K562 (cell line): ENCODE data around the gene PSMD8. TPM values are rescaled to one million over a fixed set of nuclear protein-coding genes. Genes with fewer than 3 reads are reported as not detected.
A peak's percentile ranks its signal among the peaks of the same experiment; 100 is the strongest.

Source experiments
- DACH1 ChIP-seq: fragments of 450-650 bp; IDR thresholded peaks from 2 replicates; pipeline ENCODE4 v1.6.1; 2018; ENCODE audit not compliant: partially characterized antibody
- FOSL1 ChIP-seq: fragments of 200-800 bp; sonication (Bioruptor generic); conservative IDR thresholded peaks from 2 replicates; pipeline ENCODE4 v1.6.1; 2016; ENCODE audit warnings: missing genetic modification characterization, missing compliant biosample characterization
- HMG20B ChIP-seq: fragments of 250-450 bp; sonication (Bioruptor Pico); IDR thresholded peaks from 2 replicates; pipeline ENCODE4 v1.5.0; 2021; ENCODE audit warnings: mild to moderate bottlenecking
- MITF ChIP-seq: IDR thresholded peaks from 2 replicates; pipeline ENCODE4 v1.6.1; 2014; ENCODE audit warnings: antibody characterized with exemption
- PATZ1 ChIP-seq: fragments of 250-450 bp; sonication (Bioruptor Pico); IDR thresholded peaks from 2 replicates; pipeline ENCODE4 v1.5.0; 2020; ENCODE audit warnings: mild to moderate bottlenecking, borderline replicate concordance
- PYGO2 ChIP-seq: fragments of 450-650 bp; IDR thresholded peaks from 2 replicates; pipeline ENCODE4 v1.6.1; 2016; ENCODE audit warnings: mild to moderate bottlenecking, missing genetic modification characterization, moderate library complexity, missing compliant biosample characterization
- SMARCA4 ChIP-seq: fragments of 450-650 bp; IDR thresholded peaks from 2 replicates; pipeline ENCODE4 v1.6.1; 2016
- ZNF175 ChIP-seq: fragments of 200-800 bp; sonication (Bioruptor generic); IDR thresholded peaks from 2 replicates; pipeline ENCODE4 v1.6.1; 2016; ENCODE audit warnings: low read depth, mild to moderate bottlenecking, missing genetic modification characterization, missing compliant biosample characterization
- polyA plus RNA-seq, 8 experiments: library from polyadenylated mRNA; depleted of rRNA in 4 of 8; stranded (reverse) in 5 of 8; unstranded in 3 of 8; fragments of >200 nt; fragmentation: Nextera tagmentation in 2 of 8; fragmentation: Illumina TruSeq in 1 of 8; extraction: Ambion mirVana in 2 of 8; extraction: Trizol in 1 of 8; gene quantifications; 2 replicates each; pipeline versions ENCODE4 v1.2.1 to v1.2.3, GENCODE V29; 2011 to 2014; ENCODE audit warnings: inconsistent platforms in 1 of 8, missing spikeins in 1 of 8
- total RNA-seq, 7 experiments: library from RNA; depleted of rRNA in 6 of 7; stranded (reverse); fragments of >200 nt in 6 of 7; fragmentation: Illumina TruSeq in 2 of 7; extraction: Trizol in 2 of 7; gene quantifications; 2 replicates each; pipeline versions ENCODE4 v1.2.1 to v1.2.3, GENCODE V29; 2011 to 2021; ENCODE audit warnings: low replicate concordance in 1 of 7
- TF ChIP-seq, protein P1 (sequence below): fragments of 150-350 bp; IDR thresholded peaks from 2 replicates; pipeline ENCODE4 v1.6.1; 2014; ENCODE audit warnings: low read depth, mild to moderate bottlenecking, low read length, borderline replicate concordance
- TF ChIP-seq, protein P2 (sequence below): sonication (generic); formaldehyde crosslinking; IDR thresholded peaks from 2 replicates; pipeline ENCODE4 v1.8.1; 2022; ENCODE audit warnings: missing genetic modification reagents
- TF ChIP-seq, protein P3 (sequence below): fragments of 450-650 bp; formaldehyde crosslinking; IDR thresholded peaks from 2 replicates; pipeline ENCODE4 v1.4.0; 2020; ENCODE audit warnings: mild to moderate bottlenecking, moderate library complexity

PSMD8 gene
- total and polyA plus RNA-seq, 9 of the 15 experiments (the other 6 are each of a cell fraction or from before 2014, with no cell fraction given) = 130 to 583 (median 315) TPM

- TF ChIP-seq, protein P1, sequence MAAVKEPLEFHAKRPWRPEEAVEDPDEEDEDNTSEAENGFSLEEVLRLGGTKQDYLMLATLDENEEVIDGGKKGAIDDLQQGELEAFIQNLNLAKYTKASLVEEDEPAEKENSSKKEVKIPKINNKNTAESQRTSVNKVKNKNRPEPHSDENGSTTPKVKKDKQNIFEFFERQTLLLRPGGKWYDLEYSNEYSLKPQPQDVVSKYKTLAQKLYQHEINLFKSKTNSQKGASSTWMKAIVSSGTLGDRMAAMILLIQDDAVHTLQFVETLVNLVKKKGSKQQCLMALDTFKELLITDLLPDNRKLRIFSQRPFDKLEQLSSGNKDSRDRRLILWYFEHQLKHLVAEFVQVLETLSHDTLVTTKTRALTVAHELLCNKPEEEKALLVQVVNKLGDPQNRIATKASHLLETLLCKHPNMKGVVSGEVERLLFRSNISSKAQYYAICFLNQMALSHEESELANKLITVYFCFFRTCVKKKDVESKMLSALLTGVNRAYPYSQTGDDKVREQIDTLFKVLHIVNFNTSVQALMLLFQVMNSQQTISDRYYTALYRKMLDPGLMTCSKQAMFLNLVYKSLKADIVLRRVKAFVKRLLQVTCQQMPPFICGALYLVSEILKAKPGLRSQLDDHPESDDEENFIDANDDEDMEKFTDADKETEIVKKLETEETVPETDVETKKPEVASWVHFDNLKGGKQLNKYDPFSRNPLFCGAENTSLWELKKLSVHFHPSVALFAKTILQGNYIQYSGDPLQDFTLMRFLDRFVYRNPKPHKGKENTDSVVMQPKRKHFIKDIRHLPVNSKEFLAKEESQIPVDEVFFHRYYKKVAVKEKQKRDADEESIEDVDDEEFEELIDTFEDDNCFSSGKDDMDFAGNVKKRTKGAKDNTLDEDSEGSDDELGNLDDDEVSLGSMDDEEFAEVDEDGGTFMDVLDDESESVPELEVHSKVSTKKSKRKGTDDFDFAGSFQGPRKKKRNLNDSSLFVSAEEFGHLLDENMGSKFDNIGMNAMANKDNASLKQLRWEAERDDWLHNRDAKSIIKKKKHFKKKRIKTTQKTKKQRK = no peak; the same call in 1 of the 2 replicates
- TF ChIP-seq SMARCA4 (no peak), DACH1 (no peak), ZNF175 (no peak), FOSL1 (tag) (no peak), PATZ1 (CRISPR knock-in tag) (no peak), HMG20B (CRISPR knock-in tag) (no peak), MITF (no peak), PYGO2 (tag) (no peak)
- TF ChIP-seq, protein P2, sequence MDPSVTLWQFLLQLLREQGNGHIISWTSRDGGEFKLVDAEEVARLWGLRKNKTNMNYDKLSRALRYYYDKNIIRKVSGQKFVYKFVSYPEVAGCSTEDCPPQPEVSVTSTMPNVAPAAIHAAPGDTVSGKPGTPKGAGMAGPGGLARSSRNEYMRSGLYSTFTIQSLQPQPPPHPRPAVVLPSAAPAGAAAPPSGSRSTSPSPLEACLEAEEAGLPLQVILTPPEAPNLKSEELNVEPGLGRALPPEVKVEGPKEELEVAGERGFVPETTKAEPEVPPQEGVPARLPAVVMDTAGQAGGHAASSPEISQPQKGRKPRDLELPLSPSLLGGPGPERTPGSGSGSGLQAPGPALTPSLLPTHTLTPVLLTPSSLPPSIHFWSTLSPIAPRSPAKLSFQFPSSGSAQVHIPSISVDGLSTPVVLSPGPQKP = no peak
- TF ChIP-seq, protein P3, sequence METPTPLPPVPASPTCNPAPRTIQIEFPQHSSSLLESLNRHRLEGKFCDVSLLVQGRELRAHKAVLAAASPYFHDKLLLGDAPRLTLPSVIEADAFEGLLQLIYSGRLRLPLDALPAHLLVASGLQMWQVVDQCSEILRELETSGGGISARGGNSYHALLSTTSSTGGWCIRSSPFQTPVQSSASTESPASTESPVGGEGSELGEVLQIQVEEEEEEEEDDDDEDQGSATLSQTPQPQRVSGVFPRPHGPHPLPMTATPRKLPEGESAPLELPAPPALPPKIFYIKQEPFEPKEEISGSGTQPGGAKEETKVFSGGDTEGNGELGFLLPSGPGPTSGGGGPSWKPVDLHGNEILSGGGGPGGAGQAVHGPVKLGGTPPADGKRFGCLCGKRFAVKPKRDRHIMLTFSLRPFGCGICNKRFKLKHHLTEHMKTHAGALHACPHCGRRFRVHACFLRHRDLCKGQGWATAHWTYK = peak; percentile 79
These were observed 28.8 kb downstream of the PSMD8 start, which contains the start of gene FAM98C (continued) for GRCh38 chr19:38402967-38403674.
